ENCODE data around the gene FFAR3.
"Not testable (repeated sequence)": the region's sequence is repeated elsewhere in the genome, so short reads cannot be mapped to it uniquely, and the experiment has no call there.

The FFAR3 gene

DNA sequence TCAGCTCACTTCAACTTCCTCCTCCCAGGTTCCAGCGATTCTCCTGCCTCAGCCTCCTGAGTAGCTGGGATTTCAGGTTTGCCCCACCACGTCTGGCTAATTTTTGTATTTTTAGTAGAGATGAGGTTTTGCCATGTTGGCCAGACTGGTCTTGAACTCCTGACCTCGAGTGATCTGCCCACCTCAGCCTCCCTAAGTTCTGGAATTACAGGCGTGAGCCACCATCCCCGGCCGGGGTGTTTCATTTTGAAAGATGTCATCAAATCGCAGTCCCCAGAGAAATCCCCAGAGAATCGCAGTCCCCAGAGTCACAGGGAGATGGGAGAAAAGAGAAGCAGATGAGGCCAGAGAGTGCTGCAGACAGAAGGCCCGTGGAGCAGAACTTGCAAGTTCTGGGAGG lies 43.2 kb downstream of the FFAR3 start:
- DNase-seq (ENCODE audit: low spot score) = not testable (repeated sequence)

DNA sequence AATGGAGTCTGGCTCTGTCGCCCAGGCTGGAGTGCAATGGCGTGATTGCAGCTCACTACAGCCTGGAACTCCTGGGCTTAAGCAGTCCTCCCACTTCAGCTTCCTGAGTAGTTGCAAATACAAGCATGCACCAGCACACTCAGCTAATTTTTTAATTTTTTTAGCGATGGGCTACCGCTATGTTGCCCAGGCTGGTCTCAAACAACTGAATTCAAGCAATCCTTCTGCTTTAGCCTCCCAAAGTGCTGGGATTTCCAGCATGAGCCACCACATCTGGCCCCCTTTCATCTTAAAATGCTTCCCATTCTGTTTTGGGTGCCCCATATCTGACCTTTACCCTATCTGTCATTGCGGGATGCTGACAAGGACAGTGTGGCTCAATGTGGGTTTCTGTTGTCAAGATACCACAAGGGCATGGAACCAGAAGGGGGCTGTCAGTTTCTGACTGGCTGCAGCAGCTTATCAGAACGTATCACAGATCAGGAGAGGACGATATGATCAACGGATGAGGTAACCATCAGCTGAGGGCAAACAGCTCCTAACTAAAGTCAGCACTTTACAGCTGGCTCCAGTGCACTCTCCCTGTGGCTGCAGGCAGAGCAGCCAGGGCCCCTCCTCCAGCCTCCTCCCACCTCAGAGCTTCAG lies 45.0 kb downstream of the FFAR3 start:
- no peak for DNase-seq (ENCODE audit: low spot score)

DNA sequence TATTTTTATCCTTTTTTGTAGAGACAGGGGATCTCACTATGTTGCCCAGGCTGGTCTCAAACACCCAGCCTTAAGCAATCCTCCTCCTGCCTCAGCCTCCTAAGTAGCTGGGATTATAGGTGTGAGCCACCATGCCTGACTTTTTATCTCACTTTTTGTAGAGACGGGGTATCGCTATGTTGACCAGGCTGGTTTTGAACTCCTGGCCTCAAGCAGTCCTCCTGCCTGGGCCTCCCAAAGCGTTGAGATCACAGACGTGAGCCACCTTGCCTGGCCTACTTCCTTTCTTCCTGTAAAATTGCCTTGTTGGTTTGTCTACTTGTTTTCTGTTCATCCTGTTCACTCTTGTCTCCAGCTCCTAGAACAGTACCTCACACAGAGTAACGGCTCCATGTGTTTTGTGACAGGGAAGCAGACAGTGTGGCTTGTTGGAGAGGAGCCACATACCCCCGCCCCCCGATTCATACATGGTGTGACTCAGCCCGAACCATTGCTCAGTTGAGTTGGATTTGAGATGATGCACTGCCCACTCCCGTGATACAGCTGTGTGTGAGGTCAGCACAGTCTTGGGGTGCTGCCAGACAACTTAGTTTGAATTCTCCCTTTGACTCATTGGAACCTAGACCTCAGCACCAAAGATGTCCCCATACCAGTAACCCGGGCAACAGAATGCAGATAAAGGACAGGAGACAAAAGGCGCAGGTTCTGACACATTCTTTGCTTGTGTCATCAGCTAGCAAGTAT lies 46.8 kb downstream of the FFAR3 start:
- peak; percentile 76 for DNase-seq (ENCODE audit: low spot score)

DNA sequence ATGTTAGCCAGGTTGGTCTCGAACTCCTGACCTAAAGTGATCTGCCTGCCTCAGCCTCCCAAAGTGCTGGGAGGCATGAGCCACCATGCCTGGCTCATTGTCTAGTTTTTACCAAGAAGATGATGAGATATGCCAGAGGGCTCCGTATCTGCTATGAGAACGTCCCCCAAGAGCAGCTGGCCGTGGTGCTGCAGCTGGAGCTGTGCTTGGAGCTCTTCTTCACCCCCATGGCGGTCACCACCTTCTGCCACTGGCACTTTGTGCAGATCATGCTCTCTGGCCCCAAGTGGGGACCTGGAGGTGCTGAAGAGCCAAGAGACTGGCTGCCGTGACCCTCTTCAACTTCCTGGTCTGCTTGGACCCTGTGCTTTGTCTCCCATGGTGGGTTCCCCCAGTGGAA lies 49.4 kb downstream of the FFAR3 start:
- DNase-seq (ENCODE audit: low spot score) = no peak

DNA sequence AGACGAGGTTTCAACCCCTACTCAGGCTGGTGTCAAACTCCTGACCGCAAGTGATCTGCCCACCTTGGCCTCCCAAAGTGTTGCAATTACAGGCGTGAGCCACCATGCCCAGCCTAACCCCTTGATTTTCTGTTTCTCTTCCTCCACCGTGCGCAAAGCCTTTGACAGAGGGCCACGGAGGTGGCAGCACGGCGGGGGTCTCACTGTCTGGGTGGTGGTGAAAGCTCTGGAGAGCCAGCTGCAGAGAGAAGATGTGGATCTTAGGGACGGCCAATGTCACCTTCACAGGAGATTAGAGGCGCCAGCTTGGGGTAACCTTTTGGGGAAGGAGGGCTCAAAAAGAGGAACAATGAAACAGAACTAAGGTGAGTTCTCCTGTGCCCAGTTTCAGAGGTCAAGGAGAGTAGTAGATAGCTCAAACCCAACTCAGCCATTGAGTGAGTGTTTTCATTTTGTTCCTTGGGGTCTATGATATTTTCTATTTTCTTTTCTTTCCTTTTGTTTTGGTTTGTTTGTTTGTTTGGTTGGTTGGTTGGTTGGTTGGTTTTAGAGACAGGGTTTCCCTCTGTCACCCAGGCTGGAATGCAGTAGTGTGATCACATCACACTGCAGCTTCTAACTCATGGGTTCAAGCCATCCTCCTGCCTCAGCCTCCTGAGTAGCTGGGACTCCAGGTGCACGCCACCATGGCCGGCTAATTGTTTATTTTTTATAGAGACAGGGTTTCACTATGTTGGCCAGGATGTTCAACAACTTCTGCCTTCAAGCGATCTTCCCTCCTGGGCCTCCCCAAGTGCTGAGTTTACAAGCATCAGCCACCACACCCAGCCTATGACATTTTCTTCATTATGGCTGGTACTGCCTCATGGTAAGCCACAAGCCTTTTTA lies 50.3 kb downstream of the FFAR3 start:
- DNase-seq (ENCODE audit: low spot score) = no peak

DNA sequence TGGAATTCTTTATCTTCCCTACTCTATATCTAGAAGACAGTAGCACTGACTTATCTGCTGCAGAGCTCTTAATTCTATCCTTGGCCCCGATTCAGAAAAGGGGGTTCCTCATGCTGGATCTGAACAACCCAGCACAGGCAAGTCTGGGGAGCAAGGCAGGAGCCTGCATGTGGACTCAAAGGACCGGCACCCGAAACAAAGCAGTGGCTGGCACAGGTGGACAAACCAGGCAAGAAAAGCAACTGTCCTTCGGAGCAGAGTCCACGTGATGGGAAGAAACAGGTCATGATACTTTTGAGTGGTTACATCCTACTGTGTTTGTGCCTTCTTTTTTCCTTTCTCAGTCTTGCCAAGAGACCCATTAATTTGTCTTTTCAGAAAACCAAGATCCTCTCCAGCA lies 50.9 kb downstream of the FFAR3 start:
- DNase-seq (ENCODE audit: low spot score) = no peak
